GM18507 (cell line): ENCODE data around the gene CCSER1.
"Not testable (repeated sequence)": the region's sequence is repeated elsewhere in the genome, so short reads cannot be mapped to it uniquely, and the experiment has no call there.

ENCODE experiments used
- DNase-seq: peaks from one replicate; pipeline ENCODE4 v3.0.0; 2011; ENCODE audit warnings: low read depth; ENCODE audit not compliant: insufficient read length; ENCODE audit errors: extremely low spot score
- FAIRE-seq: peaks from 2 replicates; lab custom pipeline; 2011; peaks lifted over from hg19 to GRCh38; lab: Jason Lieb, UNC

CCSER1 gene

DNA sequence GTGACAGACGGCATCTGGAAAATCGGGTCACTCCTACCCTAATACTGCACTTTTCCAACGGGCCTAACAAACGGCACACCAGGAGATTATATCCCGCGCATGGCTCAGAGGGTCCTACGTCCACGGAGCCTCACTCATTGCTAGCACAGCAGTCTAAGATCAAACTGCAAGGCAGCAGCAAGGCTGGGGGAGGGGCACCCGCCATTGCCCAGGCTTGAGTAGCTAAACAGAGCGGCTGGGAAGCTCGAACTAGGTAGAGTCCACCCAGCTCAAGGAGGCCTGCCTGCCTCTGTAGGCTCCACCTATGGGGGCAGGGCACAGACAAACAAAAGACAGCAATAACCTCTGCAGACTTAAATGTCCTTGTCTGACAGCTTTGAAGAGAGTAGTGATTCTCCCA, 280.7 kb downstream of the CCSER1 start:
- FAIRE-seq, DNase-seq: not testable (repeated sequence)

DNA sequence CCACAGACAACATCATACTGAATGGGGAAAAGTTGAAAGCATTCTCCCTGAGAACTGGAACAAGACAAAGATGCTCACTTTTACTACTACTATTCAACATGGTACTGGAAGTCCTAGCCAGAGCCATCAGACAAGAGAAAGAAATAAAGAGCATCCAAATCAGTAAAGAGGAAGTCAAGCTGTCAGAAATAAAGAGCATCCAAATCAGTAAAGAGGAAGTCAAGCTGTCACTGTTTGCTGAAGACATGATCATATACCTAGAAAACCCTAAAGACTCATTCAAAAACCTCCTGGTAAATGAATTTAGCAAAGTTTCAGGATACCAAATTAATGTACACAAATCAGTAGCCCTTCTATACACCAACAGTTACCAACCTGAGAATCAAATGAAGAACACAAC, 285.6 kb downstream of the CCSER1 start:
- not testable (repeated sequence) for DNase-seq, FAIRE-seq

DNA sequence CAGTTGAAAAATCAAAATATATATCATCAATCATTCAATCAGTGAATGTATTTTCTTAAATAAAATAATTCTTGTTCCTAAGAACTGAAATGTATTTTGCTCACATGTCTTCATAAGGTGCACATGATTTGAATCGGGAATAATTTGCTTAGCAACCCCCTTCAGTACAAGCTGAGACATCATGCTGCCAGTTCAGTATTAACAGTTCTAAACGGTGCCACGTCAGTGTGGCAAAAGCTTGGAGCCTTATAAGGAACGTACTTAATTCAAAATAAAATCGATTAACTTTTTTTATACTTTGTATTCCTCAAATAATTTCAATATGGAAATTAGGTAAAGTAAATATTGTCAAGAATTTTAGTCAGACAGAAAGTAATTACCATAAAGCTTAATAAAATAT, 287.9 kb downstream of the CCSER1 start:
- FAIRE-seq (no peak), DNase-seq (no peak)

DNA sequence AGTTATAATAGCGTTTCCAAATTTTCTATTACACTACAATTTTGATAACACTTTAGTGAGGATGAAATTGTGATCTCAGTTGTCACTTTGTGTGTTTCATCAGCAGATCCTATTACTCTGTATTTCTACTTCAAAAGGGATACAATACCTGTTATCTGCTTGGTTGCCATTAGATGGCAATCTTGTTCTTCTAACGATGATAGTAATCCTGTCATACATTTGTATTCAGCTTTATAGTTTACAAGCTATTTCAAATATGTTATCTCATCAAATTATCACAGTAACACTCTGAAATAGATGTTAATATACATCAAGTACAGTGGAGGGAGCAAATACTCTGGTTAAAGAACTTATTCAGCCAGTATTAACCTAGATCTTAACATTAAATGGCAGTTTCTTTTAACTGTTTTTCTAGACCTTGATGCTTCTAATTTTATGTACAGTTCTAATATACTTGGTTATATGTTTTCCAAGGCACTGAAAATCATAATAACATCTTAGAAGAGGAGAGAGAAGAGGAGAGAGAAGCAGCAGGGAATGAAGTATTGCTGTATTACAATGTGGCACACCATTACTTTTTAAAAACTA, 292.0 kb downstream of the CCSER1 start:
- DNase-seq (peak; percentile 2), FAIRE-seq (peak; percentile 36)

DNA sequence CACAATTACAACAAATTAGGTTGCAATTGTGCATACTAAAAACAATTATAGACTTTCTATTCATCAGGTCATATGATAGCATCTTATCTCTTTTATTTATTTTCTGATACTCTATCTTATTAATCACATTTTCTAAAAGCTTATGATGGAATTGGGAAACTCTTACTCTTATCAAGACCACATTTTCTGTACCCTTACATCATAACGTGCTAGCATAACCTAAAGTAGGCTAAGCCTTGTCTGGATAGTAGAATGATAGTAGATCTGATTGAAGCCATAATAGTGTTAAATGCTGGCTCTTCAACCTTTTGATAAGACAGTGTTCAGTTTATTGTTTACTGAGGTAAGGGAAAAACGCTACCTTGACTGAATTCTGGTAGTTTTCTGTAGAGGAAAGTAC, 294.0 kb downstream of the CCSER1 start:
- FAIRE-seq (no peak), DNase-seq (no peak)

DNA sequence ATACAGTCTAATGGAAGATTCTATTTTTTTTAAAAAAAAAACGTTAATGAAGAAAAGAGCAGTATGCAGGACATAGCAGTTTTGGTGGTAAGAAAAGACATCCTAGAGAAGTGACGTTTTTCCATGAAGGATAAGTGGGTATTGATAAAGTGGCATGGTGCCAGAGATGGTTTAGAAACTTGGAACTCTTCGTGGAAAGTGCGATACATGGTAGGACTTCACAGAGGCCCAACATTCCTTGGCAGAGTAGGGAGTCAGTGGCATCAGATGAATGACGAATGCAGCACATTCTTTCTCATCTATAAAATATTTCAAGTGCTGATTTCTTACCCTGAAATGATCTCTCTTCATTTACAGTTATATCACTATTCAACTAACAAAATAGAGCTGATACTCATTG, 298.7 kb downstream of the CCSER1 start:
- no peak for FAIRE-seq
- no peak for DNase-seq

DNA sequence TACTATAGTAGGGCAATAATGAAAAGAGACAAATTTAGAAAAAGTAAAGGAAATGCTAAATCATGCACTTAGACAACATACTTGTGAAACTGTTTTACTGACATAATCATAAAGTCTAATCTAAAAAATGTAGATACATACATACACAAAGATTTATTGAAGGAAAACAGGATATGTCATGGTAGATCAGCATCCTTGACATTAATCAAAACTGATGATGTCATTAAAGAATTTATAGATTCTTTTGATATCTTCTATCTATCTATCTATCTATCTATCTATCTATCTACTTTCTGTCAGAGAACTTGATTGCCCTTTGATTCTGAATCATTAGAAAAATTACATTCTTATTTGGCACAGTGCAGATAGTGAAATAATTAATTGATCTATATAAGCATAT, 311.3 kb downstream of the CCSER1 start:
- no peak for FAIRE-seq
- no peak for DNase-seq

DNA sequence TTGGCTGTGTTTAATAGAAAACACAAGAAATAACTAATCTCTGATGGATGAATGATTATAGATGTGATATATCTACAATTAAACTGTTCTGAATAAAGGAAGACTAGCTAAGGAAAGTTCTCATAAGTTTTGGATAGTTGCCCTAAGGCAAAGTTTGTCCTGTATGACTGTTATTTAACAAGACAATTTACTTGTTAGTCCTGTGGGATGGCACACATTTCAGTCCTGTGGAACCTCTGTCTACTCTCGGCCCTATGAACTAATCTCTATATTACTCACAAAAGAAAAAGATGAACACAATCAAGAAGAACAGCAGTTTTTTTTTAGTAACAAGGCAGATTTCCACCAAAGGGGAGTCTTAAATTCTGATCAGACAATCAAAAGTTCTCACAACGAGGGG, 314.6 kb downstream of the CCSER1 start:
- FAIRE-seq (no peak), DNase-seq (no peak)

DNA sequence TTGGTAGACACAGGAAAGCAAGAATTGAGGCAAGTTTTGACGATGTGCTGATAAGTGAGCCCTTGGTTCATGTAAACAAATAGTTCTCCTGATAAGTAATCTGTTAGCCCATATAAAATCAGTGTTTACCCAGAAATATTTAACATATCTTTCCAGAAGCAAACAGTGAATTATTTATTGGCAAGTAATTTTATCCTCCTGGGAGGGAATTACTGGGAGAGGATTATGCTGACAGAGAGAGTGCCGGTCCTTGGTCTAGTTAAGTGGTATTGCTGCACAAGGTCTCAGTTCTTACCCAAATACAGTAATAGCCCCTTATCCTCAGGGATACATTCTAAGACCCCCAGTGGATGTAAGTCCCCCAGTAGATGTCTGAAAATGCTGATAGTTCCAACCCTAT, 315.4 kb downstream of the CCSER1 start:
- no peak for DNase-seq
- FAIRE-seq = no peak

DNA sequence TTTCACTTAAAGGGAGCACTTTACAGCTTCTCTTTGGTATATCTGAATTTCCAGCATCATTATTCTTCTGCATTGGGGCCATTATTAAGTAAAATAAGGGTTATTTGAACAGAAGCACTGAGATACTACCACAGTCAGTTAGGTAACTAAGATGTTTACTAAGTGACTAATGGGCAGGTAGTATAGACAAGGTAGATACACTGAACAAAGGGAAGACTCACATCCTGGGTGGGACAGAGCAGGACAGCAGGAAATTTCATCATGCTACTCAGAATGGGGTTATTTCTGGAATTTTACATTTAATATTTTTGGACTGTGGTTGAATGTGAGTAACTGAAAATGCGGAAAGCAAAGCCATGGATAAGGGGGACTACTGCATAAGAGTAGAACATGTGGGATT, 316.0 kb downstream of the CCSER1 start:
- DNase-seq (no peak), FAIRE-seq (no peak)

DNA sequence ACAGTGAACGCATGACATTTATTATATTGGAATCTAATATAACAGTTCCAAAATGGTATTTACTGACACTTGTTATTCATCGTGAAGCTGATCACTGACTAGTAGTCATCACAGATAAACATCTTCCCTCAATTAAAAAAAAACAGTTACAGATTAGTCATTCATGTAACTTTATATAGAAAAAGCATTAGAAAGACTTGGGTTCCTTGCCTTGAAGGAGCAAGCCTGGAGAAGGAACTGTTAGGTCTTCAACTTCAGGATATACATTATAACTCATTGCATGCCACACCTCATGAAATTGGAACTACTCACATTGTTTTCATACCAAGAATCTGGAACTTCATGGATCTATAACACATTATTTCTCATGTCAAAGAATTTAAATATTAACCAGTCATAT, 317.7 kb downstream of the CCSER1 start:
- FAIRE-seq (no peak), DNase-seq (no peak)

DNA sequence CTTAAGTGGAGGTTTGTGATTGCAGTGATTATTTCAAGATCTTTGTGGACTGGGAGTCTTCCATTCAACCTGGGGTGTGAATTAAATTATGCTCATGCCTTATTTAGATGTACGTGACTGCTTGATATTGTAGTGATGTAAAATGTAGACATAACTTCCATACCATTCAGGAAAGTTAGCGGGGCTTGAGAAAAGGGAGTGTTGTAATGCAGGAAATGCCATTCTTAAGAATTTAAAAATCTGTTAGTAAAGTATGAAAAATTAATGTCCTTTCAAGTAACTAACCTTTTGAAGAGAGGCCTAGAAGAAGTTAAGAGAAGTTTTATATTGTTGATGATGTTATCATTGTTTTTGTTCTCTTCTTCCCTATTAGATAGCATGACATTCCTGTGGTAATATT, 318.2 kb downstream of the CCSER1 start:
- DNase-seq = no peak
- FAIRE-seq = no peak

DNA sequence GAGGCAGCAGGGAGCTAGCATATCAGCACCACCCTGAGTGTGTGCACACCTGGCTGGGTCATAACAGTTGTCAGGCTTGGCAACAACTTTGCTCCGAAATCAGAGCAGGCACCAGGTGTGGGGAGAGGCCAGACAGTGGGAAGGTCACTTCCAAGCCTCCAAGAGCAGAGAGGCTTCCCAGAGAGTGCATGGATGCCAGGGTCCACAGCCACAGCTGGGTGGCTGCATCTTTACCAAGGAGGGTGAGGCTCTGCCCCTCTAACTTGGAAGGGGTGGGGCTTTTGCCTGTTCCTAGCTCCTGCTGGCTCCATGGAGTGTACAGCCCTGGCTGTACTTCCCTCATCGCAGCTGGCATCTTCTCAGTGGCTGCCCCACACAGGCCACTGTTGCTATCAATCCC, 322.4 kb downstream of the CCSER1 start:
- FAIRE-seq (no peak), DNase-seq (no peak)

DNA sequence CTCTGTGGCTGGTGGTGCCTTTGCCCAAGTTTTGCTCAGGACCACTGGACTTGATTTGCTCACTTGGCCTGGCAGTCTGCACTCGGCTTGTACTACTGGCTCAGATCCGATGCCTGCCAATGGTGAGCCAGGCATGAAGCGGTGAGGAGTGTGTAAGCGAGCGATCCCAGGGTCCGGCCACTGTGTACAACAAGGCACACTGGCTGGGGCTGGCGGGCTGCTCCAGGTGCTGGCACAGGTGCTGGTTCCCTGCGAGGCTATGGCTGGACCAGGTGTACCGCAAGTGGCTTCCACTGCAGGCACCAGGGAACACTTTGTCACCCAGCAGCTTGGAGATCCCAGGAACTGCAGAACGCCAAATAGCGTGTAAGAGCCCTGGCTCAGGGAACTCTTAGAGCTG, 329.7 kb downstream of the CCSER1 start:
- FAIRE-seq = no peak
- DNase-seq = no peak

DNA sequence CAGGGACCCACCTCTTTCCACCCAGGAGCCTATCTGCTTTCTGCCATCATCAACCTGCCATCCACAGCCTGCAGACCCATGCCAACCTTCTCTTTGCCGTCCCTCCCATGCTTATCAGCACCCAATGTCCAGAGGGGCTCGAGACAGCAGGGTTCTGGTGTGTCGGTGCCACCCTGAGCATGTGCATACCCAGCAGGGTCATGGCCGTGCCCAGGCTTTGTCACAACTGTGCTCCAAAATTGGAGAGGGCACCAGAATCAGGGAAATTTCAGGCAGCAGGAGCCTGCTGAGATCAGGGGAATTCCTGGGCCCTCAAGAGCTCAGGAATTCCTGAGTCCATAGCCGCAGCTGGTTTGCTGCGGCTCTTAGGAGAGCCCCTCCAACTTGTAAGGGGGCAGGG, 330.6 kb downstream of the CCSER1 start:
- DNase-seq (no peak), FAIRE-seq (no peak)

DNA sequence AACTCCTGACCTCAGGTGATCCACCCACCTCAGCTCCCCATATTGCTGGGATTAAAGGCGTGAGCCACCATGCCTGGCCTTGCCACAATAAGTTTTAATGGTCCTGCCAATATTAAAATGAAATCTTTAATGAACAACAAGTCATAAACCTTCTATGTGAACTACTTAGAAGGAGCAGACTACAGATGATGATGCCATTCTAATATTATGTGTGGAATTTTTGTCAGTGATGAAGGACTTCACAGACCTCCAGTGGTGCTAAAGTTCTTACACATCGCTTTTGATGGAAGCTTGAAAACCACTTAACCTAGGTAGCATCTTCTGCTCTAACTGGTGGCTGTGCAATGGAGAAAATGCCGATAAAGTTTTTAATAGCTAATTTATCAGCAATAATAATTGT, 331.4 kb downstream of the CCSER1 start:
- no peak for FAIRE-seq
- no peak for DNase-seq

DNA sequence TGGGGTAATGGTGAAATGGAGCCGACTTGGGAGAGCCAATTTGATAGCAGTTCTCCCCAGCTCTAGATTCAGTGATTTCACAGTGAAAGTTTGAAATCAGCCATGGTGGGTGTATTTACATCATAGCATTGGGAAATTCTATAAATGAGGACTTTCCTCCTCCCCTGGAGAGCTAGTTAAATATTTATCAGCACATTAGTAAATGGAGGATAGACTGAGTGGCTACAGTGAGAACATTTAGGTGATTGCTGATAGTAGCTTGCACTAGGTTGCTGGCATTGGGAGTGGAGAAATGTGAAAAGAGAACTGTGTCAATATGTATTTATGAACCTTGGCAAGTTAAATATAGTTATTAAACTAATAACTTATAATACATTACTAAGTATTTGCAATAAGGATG, 347.3 kb downstream of the CCSER1 start:
- FAIRE-seq = no peak
- no peak for DNase-seq

DNA sequence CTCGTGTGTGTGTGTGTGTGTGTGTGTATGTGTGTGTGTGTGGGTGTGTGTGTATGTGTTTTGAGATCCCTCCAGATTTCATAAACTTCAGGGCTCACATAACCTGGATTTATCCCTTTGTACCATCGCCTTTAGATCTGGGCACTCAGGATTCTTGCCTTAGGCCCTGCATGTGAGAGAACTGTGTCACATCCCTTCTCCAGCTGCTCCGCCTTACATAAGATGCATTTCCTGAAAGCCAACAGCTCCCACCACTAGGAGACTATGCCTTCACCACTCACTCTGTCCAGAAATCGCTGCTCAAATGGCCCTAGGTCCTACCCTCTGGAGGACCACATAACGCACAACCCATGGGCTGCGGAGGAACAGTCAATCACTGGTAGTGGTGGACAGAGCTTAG, 348.8 kb downstream of the CCSER1 start:
- DNase-seq (no peak), FAIRE-seq (no peak)

DNA sequence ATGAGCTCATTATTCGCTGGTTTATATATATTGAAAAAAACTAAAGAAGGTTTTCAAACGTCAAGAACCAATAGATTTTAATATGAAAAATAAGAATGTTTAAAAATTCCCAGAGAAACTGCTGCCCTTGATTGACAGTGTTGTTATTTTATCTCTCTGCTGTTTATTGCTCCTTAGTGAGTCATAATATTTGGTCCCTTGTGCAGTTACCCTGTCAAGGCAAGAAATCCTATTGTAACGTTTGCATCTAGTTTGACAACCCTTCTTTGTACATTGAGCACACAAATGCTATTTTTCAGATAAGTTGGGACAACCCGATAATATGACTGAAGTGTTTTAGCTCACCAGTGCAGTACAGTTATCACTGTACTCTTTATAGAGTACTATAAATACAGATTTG, 349.4 kb downstream of the CCSER1 start:
- no peak for DNase-seq
- FAIRE-seq = no peak

DNA sequence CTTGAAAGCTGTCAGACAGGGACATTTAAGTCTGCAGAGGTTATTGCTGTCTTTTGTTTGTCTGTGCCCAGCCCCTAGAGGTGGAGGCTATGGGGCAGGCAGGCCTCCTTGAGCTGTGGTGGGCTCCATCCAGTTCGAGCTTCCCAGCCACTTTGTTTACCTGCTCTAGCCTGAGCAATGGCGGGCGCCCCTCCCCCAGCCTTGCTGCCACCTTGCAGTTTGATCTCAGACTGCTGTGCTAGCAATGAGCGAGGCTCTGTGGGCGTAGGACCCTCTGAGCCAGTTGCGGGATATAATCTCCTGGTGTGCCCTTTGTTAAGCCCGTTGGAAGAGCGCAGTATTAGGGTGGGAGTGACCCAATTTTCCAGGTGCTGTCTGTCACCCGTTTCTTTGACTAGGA, 357.7 kb downstream of the CCSER1 start:
- not testable (repeated sequence) for DNase-seq, FAIRE-seq

DNA sequence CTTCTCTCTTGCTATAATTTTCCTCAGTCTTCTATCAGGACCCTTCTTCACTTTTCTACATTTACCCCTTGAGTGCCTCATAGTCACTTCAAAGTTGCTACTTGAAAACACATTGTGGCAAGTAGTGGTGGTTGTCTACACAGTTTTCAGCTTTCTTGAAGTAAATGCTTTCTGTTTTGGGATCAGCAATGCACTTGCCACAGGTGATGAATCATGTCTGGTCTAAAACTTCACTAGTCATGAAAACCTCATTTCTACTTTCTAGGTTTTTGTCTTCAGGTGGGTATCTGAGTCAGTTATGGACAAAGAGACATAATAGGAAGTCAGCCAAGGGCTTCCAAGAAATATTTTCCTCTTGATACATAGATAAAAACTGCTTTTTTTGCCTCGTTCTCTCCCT, 359.2 kb downstream of the CCSER1 start:
- FAIRE-seq = no peak

DNA sequence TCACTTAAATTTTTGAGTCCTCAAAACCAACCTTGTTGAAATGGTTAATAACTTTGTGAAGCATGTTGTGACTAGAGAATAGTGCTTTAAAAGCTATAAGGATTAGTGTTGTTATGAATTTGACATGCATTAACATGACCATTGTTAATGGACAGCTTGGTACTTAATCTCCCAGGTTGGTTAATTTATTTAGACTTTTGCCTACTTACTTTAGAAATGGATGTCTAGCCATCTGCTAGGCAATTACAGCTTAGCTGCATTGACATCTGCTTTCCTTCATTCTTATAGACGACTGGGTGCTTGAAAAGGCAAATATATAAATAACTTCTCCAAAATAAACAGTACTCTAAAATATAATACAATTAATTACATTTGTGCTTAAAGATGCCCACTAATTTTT, 368.0 kb downstream of the CCSER1 start:
- no peak for DNase-seq
- no peak for FAIRE-seq

More for the DNA sequence above, 359.2 kb downstream of the CCSER1 start:
- no peak for DNase-seq
